SK-N-SH treated with all-trans-retinoic acid at 6 μM for 48 hours (cell line): Measurements from ENCODE around the gene SLC6A3.

Experiments
- CSDC2 ChIP-seq: fragments of 250-450 bp; sonication (Bioruptor Pico); IDR thresholded peaks from 2 replicates; pipeline ENCODE4 v1.5.0; 2020; ENCODE audit warnings: mild to moderate bottlenecking, moderate library complexity
- GLIS3 ChIP-seq: fragments of 250-450 bp; sonication (Bioruptor Pico); IDR thresholded peaks from 2 replicates; pipeline ENCODE4 v1.5.0; 2020; ENCODE audit warnings: mild to moderate bottlenecking, moderate library complexity
- ISL1 ChIP-seq: fragments of 250-450 bp; sonication (Bioruptor Pico); IDR thresholded peaks from 2 replicates; pipeline ENCODE4 v2.1.2; 2022; ENCODE audit warnings: mild to moderate bottlenecking, moderate library complexity
- OSR1 ChIP-seq: fragments of 250-450 bp; sonication (Bioruptor Pico); IDR thresholded peaks from 2 replicates; pipeline ENCODE4 v1.8.0; 2022; ENCODE audit warnings: moderate library complexity, mild to moderate bottlenecking, inconsistent platforms
- PPARA ChIP-seq: fragments of 250-450 bp; sonication (Bioruptor Pico); IDR thresholded peaks from 2 replicates; pipeline ENCODE4 v1.5.0; 2020; ENCODE audit warnings: mild to moderate bottlenecking, borderline replicate concordance
- RARB ChIP-seq: fragments of 250-450 bp; sonication (Bioruptor Pico); IDR thresholded peaks from 2 replicates; pipeline ENCODE4 v1.8.0; 2021; ENCODE audit warnings: mild to moderate bottlenecking, moderate library complexity
- SNAI2 ChIP-seq: fragments of 250-450 bp; sonication (Bioruptor Pico); IDR thresholded peaks from 2 replicates; pipeline ENCODE4 v1.5.0; 2020; ENCODE audit warnings: mild to moderate bottlenecking, moderate library complexity

DNA sequence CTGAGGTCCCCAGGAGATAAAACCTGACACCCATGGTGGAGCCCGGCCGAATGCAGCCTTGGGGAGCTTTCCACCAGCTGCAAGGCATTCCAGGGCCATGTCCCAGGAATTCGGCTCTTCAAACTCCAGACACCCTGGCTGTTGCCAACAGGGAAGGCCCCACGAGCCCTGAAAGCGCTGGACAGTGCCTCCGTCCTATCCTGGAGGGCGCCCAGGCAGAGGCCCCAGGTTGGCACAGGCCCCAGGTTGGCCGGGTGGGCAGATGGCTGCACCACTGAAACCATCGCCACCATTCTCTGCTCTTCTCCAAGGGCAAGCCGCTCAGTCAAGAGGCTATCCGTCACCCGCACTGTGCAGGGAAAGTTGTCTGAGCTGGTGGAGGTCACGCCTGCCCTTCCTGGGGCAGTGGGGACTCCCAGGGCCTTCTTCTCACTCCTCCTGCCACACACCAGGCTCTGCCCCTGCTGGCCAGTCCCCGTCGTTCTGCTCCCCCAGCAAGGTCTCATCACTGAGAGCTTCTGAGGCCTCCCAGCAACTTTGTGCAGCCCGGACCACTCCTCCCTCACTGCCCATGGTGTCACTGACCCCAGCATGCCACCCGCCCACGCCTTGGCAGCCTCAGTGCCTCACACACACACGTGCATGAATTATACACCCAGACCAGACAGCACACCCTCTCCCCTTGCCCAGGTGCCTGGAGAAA is 21.2 kb downstream of the SLC6A3 start:
- TF ChIP-seq OSR1 (CRISPR knock-in tag) (no peak), RARB (no peak), SNAI2 (CRISPR knock-in tag) (no peak), PPARA (CRISPR knock-in tag) (no peak), GLIS3 (no peak), ISL1 (CRISPR knock-in tag) (no peak), CSDC2 (CRISPR knock-in tag) (no peak)
